ENCODE results near the gene FBXL16.

The FBXL16 gene

DNA sequence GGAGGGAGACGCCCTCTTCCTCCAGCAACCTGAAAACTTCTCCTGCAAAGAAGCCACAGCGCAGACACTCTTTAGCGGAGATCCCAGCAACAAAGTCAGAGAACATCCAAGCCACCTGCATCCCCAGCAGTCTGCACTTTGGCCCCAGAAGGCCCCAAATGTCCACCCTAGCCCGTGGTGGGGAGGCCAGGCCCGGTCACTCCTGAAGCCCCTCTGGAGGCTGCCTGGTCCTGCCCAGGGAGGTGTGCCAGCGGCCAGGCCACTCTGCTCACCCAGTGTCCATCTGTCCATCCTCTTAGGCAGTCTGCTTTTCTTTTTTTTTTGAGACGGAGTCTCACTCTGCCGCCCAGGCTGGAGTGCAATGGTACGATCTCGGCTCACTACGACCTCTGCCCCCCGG lies 26.7 kb upstream of the FBXL16 start:
- H3K4me1 ChIP-seq (ENCODE audit: control insufficient read depth, low read length), result peaks cover 62% of the 10 kb centered on the region
- H3K9me2 ChIP-seq (replicated peaks; ENCODE audit: control insufficient read depth, low read length), result no peaks in the 10 kb centered on the region
- H3K4me2 ChIP-seq (ENCODE audit: low read length), result no peak overlapping the region; the same call in 1 of the 2 replicates
- H3K36me3 ChIP-seq (ENCODE audit: control insufficient read depth, low read length), result peaks cover 83% of the 10 kb centered on the region
- H3K4me3 ChIP-seq (ENCODE audit: low read length), result no peak overlapping the region
- H3K9me3 ChIP-seq (ENCODE audit: control insufficient read depth, insufficient read depth, low read length), result no peaks in the 10 kb centered on the region
- no peak for TF ChIP-seq EZH2phosphoT487 (IDR thresholded peaks at IDR 0.05; ENCODE audit: borderline replicate concordance, low read length)
- TF ChIP-seq, protein P1, sequence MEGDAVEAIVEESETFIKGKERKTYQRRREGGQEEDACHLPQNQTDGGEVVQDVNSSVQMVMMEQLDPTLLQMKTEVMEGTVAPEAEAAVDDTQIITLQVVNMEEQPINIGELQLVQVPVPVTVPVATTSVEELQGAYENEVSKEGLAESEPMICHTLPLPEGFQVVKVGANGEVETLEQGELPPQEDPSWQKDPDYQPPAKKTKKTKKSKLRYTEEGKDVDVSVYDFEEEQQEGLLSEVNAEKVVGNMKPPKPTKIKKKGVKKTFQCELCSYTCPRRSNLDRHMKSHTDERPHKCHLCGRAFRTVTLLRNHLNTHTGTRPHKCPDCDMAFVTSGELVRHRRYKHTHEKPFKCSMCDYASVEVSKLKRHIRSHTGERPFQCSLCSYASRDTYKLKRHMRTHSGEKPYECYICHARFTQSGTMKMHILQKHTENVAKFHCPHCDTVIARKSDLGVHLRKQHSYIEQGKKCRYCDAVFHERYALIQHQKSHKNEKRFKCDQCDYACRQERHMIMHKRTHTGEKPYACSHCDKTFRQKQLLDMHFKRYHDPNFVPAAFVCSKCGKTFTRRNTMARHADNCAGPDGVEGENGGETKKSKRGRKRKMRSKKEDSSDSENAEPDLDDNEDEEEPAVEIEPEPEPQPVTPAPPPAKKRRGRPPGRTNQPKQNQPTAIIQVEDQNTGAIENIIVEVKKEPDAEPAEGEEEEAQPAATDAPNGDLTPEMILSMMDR (IDR thresholded peaks at IDR 0.05; ENCODE audit: low read depth, low read length, poor library complexity, severe bottlenecking), result no peak
- peaks cover 3% of the 10 kb centered on the region; the same call in 1 of the 2 replicates for H3F3A ChIP-seq (ENCODE audit: control insufficient read depth, insufficient read depth)
- no peaks in the 10 kb centered on the region for H4K20me1 ChIP-seq (ENCODE audit: control insufficient read depth, insufficient read depth, low read depth, low read length)
- H3K79me2 ChIP-seq (ENCODE audit: control insufficient read depth, low read length), result peaks cover 25% of the 10 kb centered on the region
- H3K27ac ChIP-seq (ENCODE audit: low read depth, low read length), result peak overlapping the region; percentile 56
- no peaks in the 10 kb centered on the region for H3K27me3 ChIP-seq (ENCODE audit: control insufficient read depth, low read length)

DNA sequence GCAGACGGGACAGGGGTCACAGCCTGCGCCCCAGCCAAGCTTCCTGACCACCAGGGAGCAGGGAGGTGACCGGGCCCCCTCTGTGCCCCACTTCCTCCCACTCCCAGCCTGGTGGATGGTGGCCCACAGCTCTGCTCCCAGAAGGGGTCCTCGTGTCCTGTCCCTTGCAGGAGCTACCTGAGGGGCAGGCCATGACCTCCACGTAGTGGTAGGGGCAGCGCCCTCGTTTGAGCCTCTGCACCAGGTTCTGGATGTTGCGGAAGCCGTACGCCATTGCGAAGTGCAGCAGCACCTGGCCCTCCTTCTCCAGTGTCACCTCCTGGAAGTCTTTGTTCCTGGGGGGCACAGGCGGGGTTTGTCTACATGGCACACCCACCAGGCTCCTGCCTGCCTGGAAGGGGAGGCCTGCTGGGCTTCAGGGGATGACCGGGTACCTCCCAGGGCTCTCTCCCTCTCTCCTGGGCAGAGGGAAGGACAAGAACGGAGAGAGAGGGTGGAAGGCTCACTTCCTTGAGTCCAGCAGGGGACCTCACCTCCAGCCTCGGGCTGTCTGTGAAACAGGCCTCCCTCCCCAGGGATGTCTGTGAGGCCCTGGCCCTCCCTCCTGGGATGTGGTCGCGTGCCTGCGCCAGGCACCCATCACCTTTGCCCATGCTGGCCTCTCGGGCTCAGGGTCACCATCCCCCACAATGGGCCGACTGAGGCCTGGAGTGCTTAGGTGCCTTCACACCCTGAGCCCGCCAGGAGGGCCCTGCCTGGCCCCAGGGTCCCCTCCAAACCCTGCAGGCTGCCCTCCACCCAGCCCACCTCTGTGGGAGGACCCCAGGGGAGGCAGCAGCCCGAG lies 25.3 kb upstream of the FBXL16 start:
- peaks cover 11% of the 10 kb centered on the region for H3K79me2 ChIP-seq (ENCODE audit: control insufficient read depth, low read length)
- H3K9me3 ChIP-seq (ENCODE audit: control insufficient read depth, insufficient read depth, low read length), result no peaks in the 10 kb centered on the region
- peaks cover 68% of the 10 kb centered on the region for H3K36me3 ChIP-seq (ENCODE audit: control insufficient read depth, low read length)
- H4K20me1 ChIP-seq (ENCODE audit: control insufficient read depth, insufficient read depth, low read depth, low read length), result no peaks in the 10 kb centered on the region
- no peak overlapping the region for H3K4me2 ChIP-seq (ENCODE audit: low read length)
- no peaks in the 10 kb centered on the region for H3K9me2 ChIP-seq (replicated peaks; ENCODE audit: control insufficient read depth, low read length)
- no peak overlapping the region for H3K4me3 ChIP-seq (ENCODE audit: low read length)
- H3F3A ChIP-seq (ENCODE audit: control insufficient read depth, insufficient read depth), result peaks cover 5% of the 10 kb centered on the region; the same call in 1 of the 2 replicates
- no peaks in the 10 kb centered on the region for H3K27me3 ChIP-seq (ENCODE audit: control insufficient read depth, low read length)
- peaks cover 56% of the 10 kb centered on the region for H3K4me1 ChIP-seq (ENCODE audit: control insufficient read depth, low read length)
- peak overlapping the region; percentile 56 for H3K27ac ChIP-seq (ENCODE audit: low read depth, low read length)
- no peak for TF ChIP-seq EZH2phosphoT487 (IDR thresholded peaks at IDR 0.05; ENCODE audit: borderline replicate concordance, low read length)
- TF ChIP-seq, protein P1 (IDR thresholded peaks at IDR 0.05; ENCODE audit: low read depth, low read length, poor library complexity, severe bottlenecking), result no peak

GRCh38 chr16:729768-730665 lies 24.4 kb upstream of the FBXL16 start:
- no peak for TF ChIP-seq EZH2phosphoT487 (IDR thresholded peaks at IDR 0.05; ENCODE audit: borderline replicate concordance, low read length)
- TF ChIP-seq, protein P1 (IDR thresholded peaks at IDR 0.05; ENCODE audit: low read depth, low read length, poor library complexity, severe bottlenecking), result no peak
- no peaks in the 10 kb centered on the region for H3K9me2 ChIP-seq (replicated peaks; ENCODE audit: control insufficient read depth, low read length)
- peaks cover 52% of the 10 kb centered on the region for H3K4me1 ChIP-seq (ENCODE audit: control insufficient read depth, low read length)
- no peak overlapping the region for H3K4me2 ChIP-seq (ENCODE audit: low read length)
- no peaks in the 10 kb centered on the region for H3K9me3 ChIP-seq (ENCODE audit: control insufficient read depth, insufficient read depth, low read length)
- H3F3A ChIP-seq (ENCODE audit: control insufficient read depth, insufficient read depth), result peaks cover 7% of the 10 kb centered on the region; the same call in 1 of the 2 replicates
- peaks cover 2% of the 10 kb centered on the region; the same call in 1 of the 2 replicates for H3K79me2 ChIP-seq (ENCODE audit: control insufficient read depth, low read length)
- no peaks in the 10 kb centered on the region for H3K27me3 ChIP-seq (ENCODE audit: control insufficient read depth, low read length)
- H3K27ac ChIP-seq (ENCODE audit: low read depth, low read length), result no peak overlapping the region
- H3K36me3 ChIP-seq (ENCODE audit: control insufficient read depth, low read length), result peaks cover 60% of the 10 kb centered on the region
- H3K4me3 ChIP-seq (ENCODE audit: low read length), result no peak overlapping the region
- H4K20me1 ChIP-seq (ENCODE audit: control insufficient read depth, insufficient read depth, low read depth, low read length), result no peaks in the 10 kb centered on the region
